ENCODE measurements around the gene COPG2. TPM values are rescaled to one million over a fixed set of nuclear protein-coding genes. Genes with fewer than 3 reads are reported as not detected.

The COPG2 gene
- total RNA-seq, 4 donors from 2014 or later, result 9.5 to 47.5 (median 20.2) TPM

DNA sequence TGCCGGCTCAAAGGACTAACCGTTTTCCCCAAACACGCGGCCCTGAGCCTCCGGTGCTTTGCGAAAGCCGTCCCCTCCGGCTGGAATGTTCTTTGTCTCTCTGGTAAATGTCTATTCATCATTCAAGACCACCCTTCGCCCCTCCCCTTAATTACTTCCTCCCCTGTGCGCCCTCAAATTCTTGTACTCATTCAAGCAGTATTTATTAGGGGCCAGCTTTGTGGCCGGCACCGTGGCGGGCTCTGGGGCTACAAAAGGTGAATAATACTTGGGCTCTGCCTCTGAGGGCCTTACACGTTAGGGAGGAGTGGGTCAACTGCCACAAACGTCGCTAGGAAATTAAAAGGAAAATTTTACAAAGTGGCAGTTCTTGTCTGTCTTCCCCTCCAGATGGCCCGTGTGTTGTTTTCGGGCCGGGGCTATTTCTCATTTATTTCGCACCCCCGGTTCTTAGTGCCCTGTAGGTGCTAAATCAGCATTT is 178.2 kb downstream of the COPG2 start:
- Histone ChIP-seq H3K27ac (peak overlapping the region; percentile 76), H3K36me3 (no peaks in the 10 kb centered on the region), H3K9me3 (no peaks in the 10 kb centered on the region), H3K27me3 (no peaks in the 10 kb centered on the region), H3K4me3 (no peak overlapping the region), H3K4me1 (no peaks in the 10 kb centered on the region)
- no peak for DNase-seq
- intact Hi-C loops (cut with DNase I; ENCODE audit: low total_unique reads), result no loop called here
- TF ChIP-seq POLR2A (IDR thresholded peaks at IDR 0.05), result no peak
- no peak for TF ChIP-seq CTCF (IDR thresholded peaks at IDR 0.05)

DNA sequence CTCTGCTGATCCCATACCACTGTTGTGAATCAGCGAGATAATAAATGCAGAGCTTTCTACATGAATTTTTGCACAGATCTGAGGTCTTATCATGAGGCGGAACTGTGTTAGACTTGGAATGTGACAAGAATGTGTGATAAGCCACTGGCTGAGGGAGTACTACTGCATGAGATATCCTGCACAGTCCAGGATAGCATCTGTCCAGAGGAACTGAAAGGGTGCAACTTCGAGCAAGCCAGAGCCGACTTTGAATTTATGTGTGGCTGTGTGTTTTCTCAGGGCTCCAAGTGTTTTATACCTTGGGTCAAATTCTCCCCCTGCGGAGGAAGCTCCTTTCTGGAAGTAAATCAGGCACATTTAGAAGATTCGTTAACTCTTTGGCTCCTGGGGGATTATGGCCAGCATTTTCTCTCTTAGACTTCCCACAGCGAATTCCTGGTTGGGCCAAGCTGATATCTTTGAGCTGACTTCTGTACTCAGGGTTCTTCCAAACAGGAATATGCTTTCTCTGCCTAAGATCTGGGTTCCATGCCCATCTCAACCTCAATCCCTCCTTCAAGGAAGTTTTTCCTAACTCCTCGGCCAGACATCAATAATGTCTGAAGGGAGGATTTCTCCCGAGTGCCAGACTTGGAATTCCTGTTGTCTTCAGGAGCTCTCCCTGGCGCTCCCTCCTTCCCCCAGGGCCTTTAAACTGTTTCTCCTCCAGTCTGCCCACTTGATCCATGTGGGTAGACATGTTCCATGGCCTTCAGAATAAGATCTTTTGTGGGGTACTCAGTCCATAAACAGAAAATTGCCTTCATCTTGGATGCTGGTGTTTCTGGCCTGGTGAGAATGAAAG is 179.2 kb downstream of the COPG2 start:
- intact Hi-C loops (cut with DNase I; ENCODE audit: low total_unique reads), result loop anchor here (10.0 kb wide), 1 partner anchor 215 kb away; no protein-coding TSS in a partner anchor
- H3K27me3 ChIP-seq, result no peaks in the 10 kb centered on the region
- H3K36me3 ChIP-seq, result no peaks in the 10 kb centered on the region
- H3K4me3 ChIP-seq, result no peak overlapping the region
- no peaks in the 10 kb centered on the region for H3K4me1 ChIP-seq
- TF ChIP-seq POLR2A (IDR thresholded peaks at IDR 0.05) (no peak), CTCF (IDR thresholded peaks at IDR 0.05) (no peak)
- no peak for DNase-seq
- peak overlapping the region; percentile 76 for H3K27ac ChIP-seq
- H3K9me3 ChIP-seq, result no peaks in the 10 kb centered on the region

GRCh38 chr7:130488392-130489139 is 180.0 kb downstream of the COPG2 start:
- intact Hi-C loops (cut with DNase I; ENCODE audit: low total_unique reads), result loop anchor here (10.0 kb wide), 1 partner anchor 214 kb away; no protein-coding TSS in a partner anchor
- no peaks in the 10 kb centered on the region for H3K27me3 ChIP-seq
- no peak for DNase-seq

DNA sequence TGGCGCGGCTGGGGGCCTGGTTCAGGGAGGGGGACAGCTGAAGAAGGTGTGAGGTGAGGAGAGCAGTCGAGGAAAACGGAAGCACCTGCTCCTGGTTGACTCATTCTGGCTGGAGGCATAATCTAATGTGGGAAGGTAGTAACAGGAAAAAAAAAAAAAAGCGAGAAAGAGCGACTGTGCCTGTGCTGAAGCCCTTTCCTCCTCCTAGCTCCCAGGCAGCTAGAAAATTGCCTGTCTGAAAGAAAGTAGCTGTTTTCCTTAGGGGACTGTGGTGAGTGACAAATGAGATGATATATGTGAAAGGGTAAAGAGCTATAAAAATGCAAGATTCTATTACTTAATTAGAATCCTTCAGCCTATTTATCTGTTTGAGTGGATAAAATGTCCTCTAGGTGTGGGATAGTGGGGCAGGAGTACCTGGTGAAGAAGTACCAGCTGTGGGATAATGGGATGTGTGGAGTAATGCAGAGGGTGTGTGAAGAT is 181.6 kb downstream of the COPG2 start:
- Histone ChIP-seq H3K4me1 (no peaks in the 10 kb centered on the region), H3K4me3 (peak overlapping the region in 1 of 2 donors; percentile 25), H3K27me3 (no peaks in the 10 kb centered on the region), H3K9me3 (no peaks in the 10 kb centered on the region), H3K27ac (no peak overlapping the region), H3K36me3 (no peaks in the 10 kb centered on the region)
- DNase-seq, result no peak
- intact Hi-C loops (cut with DNase I; ENCODE audit: low total_unique reads), result loop anchor here (10.0 kb wide), 1 partner anchor 212 kb away; no protein-coding TSS in a partner anchor
- no peak for TF ChIP-seq CTCF (IDR thresholded peaks at IDR 0.05)
- TF ChIP-seq POLR2A (IDR thresholded peaks at IDR 0.05), result no peak

More at GRCh38 chr7:130488392-130489139, 180.0 kb downstream of the COPG2 start:
- Histone ChIP-seq H3K4me1 (no peaks in the 10 kb centered on the region), H3K4me3 (no peak overlapping the region), H3K36me3 (no peaks in the 10 kb centered on the region), H3K27ac (peak overlapping the region; percentile 76), H3K9me3 (no peaks in the 10 kb centered on the region)
- TF ChIP-seq CTCF (IDR thresholded peaks at IDR 0.05), result no peak
- TF ChIP-seq POLR2A (IDR thresholded peaks at IDR 0.05), result no peak
